Activated effector memory CD4-positive, alpha-beta T cell treated with anti-CD3 and anti-CD28 coated beads, Interleukin-2, amount 50 U/mL, for 16 hours (primary cell): ENCODE results near the gene TTC32.
"Not testable (repeated sequence)": the region's sequence is repeated elsewhere in the genome, so short reads cannot be mapped to it uniquely, and the experiment has no call there.

Experiments used
- DNase-seq: peaks from one replicate; pipeline ENCODE4 v3.0.0-alpha.2; 2020

TTC32 gene

DNA sequence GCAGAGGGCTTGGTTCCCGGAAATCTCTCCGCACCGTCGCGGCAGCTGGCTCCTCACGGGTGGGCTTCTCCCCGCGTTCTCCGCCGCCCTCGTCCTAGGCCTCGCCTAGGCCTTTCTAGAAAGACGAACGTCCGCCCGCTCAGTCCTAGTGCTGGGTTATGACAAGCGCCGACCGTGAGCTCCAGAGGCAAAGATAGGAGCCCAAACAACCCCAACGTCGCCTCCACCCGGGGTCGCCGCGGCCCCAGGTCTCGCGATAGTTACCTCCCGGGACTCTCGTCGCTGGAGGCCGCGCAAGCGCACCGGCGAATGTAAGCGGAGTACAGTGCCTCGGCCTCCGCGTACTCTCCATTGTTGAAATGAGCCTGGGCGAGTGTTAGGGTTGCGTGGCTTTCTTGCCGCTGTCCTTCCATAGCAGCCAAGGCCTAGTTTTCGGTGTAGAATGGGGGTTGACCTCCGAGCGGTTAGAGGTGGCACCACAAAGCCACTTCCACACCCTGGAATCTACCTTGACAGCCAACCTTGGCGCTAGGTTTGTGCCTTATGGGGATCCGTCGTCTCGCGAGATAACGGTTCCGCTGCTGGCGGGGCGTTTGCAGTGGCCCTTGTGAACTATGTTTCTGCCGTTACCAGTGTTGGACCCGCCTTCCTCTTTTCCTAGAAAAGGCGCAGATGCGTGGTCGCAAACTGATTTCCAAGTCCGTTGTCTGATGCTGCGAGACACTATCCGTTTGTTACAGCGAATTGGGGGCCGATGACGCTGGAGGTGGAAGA lies at the start of gene TTC32:
Gene TTC32, minus strand, starts transcription at position 542 of the 774 bp plus-strand sequence. Its CDS starts 129 bp downstream, at position 413.
- peak; percentile 97 for DNase-seq

DNA sequence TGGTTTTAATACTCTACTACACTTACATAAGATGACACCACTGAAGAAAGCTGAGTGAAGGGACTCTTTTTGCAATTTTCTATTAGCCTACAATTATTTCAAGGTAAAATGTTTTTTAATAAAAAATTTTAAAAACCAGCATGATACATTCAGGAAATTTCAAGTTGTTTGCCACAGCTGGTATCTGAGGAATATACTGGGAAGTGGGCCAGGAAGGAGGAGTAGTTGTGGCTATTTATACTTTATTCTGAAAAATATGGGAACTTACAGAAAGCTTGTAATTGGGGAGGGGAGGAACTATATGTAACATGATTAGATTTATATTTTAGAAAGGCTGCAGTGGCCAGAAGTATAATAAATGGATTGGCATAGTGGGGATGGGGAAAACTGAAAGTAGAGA lies 47.3 kb upstream of the TTC32 start:
- DNase-seq = no peak

DNA sequence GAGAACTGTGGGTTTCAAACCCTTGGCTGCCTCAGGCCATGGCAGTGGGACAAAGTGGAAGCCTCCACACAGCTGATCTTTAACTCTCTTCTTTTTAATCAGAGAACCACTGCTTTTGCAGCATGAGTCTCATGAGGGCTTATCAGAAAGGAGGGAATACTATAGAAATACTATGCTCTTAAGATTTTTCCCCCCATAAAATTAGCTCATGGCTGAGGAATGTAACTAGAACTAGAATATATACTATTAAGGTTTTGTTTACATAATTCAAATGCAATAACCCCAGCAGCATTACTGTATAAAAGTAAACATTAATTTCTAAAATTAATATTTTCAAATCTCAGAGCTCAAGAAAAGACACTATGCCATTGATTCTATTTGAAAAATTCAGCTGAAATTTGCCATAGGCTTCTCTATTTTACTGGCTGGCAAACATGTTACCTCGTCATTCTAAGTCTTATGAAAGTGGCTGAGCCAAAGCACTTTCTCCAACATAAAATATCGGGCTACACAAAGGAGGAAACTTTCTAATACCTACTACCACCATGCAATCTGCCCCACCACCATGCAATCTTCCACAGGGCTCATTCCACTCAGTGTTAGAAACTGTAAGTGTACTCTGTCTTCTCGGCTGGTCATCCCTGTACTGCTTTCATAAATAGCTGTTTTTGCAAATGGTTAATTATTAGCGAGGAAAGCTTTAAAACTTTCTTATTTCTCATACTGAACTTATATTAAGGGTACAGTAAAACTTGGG lies 45.6 kb upstream of the TTC32 start:
- no peak for DNase-seq

DNA sequence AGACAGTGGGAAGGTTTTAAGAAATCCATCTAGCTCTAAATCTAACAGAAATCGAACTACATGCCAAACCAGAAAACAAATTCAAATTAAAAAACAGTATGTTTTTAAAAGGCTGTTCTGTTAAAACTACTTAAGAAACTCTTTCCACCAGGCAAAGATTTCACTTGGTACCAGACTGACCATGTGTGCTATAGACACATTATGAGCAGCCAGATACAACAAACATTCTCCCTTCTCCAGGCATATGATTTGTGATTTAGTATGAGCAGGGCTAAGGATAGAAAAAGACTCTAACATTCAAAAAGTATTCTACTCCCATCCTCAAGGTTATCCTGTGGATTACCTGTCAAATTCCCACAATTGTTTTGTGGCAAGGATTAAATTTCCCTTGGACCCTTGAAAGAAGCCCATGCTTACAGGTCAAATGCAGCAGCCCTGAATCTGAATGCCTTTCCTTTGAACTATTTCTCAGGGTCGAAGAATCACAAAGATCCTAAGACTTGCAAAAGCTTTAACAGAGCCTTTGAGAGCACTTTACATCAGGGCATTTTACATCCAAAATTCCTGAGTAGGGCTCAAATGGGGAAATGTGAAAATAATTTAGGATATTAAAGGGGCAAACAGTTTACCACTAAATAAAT lies 42.5 kb upstream of the TTC32 start:
- no peak for DNase-seq

DNA sequence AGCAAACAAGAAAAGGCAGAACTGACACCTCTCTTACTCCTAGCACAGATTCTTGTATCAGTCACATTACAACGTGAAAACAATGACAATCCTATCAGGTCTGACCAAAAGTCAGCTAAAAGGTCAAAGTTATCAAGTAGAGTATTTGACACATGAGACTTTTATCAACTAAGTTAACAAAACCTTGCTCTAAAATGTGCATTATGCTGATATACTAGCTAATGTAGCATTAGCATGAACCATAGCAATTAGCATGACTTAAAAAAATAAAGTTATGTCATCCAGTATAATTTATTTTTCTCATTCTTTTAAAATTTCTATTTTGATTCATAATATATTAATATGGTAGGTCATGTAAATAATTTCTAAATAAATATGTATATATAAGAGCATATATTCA lies 41.4 kb upstream of the TTC32 start:
- DNase-seq = no peak

DNA sequence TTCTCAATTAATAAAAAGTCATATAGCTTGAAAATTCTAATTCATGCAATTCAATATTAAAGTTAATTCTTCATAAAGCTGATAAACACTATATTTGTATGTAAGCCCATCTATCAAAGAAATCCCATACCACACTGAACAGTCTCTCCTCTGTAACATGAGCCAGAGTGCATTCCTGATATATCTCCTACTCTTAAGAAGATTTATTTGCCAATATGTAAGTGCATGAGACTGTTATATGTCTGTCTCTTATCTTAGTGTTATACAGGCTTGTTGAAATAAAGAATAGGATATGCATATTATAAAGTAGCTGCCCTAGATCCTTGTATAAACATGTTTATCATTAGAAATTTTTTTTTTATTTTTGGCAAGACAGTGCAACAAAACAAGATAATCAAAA lies 40.4 kb upstream of the TTC32 start:
- no peak for DNase-seq

DNA sequence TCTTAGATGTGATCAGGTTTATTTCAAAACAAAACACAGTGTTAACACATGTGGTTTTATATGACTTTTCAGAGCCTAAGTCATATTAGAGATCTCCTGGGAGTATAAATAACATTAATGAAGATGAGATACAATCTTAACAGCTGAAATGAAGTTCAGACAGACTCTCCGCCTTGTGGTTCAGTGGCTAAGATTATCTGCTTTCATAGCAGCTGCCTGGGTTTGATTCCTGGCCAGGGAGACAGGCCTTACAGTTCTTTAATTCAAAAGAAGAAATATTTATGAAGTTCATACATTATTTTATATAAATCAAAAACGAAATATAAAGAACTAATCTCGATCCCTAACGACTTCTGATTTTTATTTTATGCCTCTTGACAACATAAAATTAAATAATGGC lies 35.2 kb upstream of the TTC32 start:
- no peak for DNase-seq

DNA sequence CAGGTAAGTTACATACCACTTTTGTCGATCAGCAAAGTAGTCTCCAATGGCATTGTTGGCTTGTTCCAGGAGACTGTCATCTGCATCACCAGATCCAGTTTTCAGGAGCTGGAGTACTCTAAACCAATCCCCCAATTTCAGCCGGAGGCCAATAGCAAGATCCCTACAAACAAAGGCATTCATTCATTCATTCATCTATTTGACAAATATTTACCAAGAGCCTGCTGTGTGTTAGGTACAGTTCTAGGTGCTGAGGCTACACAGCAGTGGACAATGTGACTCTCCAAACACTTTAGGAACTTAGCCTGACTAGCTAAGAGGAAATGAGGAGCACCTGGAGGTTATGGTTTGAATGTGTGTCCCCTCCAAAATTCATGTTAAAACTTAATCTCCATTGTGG lies 34.4 kb upstream of the TTC32 start:
- no peak for DNase-seq

DNA sequence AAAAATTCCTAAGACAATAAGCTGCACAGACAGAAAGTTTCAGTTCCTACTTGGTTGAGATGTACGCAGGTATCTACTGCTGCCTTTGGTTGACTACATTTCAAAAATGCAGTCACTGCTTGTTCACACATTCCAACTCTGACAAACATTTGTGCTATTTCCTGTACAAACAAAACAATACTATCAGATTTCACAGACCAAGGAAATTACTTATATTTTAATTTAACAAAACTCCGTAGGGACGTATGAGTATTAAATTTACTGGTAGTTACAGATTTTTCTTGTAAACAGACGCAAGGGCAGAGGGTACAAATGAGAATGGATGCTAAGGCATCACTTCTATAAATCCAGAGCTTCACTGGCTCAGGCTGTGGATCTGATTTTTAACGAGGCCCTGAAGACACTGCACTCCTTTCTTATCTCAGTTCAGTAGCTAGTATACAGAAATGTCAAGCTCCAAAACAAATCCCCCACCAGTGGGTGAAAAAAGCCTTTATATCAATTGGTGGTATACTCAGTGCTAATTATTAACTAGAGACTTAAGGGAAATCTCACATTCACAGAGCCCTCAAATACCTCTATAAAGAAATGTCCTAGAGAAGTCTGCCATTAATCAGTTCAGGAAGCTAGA lies 31.7 kb upstream of the TTC32 start:
- no peak for DNase-seq

DNA sequence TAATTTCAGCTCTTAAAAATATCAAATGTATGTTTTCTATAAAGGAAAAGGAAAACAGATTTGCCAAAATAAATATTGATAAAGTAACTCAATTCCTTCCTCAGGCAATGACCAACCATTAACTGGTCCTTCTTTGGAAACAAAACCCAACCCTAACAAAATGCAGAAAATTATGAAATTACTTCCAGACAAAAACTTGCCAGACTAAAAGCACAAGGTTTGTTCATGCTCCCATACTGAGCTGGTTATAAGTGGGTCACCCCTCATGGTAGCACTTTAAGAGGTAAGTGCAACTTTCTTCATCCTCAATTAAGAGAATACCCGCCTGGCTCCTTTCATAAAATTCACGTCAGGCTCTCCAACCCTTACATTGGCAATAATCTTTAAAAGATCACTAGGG lies 31.1 kb upstream of the TTC32 start:
- no peak for DNase-seq

DNA sequence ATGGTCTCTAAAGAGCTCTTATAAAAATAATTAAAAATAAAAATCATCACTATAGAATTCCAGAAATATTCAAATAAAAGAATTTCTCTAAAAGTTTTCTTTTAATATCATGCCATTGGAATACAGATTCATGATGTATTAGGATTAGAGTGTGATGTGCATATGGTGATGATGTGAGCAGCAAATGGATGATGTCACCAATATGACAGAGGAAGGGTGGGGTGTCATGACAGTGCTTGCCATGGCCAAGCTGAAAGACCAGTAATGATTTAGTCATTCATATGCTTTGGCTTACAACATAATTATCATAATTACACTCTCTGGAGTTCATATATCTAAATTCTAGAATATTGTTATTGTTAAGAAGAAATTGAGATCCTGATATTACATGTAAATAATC lies 27.4 kb upstream of the TTC32 start:
- DNase-seq = no peak

DNA sequence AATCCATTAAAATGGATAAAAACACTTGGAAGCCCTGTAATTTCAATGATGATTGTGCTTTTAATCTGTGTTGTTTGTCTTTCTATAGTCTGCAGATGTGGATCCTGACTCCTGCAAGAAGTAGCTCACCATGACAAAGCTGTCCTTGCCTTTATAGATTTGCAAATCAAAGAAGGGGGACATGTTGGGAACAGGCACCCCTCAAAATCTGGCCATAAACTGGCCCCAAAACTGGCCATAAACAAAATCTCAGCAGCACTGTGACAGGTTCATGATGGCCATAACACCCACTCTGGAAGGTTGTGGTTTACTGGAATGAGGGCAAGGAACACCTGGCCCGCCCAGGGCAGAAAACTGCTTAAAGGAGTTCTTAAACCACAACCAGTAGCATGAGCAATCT lies 26.0 kb upstream of the TTC32 start:
- not testable (repeated sequence) for DNase-seq

DNA sequence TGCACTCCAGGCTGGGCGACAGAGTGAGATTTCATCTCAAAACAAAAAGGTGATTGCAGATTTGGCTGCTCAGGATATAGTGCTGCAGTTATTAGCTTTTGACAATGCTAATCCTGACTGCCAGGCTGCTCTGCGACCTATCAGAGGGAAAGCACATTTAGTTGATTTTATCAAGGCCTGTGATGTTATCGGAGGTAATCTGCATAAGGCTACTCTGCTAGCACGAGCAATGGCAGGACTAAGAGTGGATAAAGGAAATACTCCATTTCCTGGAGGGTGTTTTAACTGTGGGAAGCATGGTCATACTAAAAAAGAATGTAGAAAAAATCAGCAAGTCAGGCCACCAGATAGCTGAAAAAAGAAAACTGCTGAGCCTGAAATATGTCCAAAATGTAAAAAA lies 22.7 kb upstream of the TTC32 start:
- DNase-seq = not testable (repeated sequence)

DNA sequence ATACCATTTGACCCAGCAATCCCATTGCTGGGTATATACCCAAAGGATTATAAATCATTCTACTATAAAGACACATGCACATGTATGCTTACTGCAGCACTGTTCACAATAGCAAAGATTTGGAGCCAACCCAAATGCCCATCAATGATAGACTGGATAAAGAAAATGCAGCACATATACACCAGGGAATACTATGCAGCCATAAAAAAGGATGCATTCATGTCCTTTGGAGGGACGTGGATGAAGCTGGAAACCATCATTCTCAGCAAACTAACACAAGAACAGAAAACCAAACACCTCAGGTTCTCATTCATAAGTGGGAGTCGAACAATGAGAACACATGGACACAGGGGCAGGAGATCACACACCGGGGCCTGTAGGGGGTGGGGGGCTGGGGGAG lies 20.4 kb upstream of the TTC32 start:
- not testable (repeated sequence) for DNase-seq

DNA sequence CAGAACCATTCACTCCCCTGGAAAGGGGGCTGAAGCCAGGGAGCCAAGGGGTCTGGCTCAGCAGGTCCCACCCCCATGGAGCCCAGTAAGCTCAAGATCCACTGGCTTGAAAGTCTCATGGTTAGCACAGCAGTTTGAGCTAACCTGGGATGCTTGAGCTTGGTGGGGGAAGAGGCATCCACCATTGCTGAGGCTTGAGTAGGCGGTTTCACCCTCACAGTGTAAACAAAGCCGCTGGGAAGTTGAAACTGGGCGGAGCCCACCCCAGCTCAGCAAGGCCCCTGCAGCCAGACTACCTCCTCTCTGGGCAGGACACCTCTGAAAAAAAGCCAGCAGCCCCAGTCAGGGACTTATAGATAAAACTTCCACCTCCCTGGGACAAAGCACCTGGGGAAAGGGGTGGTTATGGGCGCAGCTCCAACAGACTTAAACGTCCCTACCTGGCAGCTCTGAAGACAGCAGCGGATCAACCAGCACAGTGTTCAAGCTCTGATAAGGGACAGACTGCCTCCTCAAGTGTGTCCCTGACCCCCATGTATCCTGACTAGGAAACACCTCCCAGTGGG lies 14.7 kb upstream of the TTC32 start:
- no peak for DNase-seq

DNA sequence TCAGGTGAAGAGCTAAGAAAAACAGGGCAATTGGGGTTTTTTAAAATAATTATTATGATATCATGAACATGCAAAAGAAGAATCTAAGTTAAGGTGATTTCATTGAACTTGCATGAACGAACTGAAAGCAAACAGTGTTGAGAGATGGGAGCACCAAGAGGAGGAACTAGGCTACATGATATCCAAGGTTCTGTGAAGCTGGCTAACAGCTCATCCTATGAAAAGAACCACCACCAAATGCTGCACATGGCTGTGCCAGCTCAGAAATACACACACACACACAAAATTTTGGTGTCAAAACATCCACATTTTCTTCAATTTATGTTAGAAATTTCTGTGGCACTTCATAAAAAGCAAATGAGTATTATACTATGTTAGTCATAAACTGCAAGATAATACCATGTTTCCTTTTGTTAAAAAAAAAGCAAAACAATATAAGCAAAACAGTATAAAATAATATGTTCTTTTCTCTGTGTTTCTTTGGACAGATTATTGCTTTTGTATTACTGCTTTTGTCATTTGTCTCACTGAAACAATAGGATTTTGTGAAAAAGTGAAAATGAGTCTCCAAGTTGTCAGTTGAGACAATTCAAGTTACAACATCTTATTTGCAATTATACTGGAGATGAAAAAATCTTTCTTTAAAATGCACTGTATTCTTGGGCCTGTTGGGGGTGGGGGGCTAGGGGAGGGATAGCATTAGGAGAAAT lies 12.6 kb upstream of the TTC32 start:
- DNase-seq = no peak

DNA sequence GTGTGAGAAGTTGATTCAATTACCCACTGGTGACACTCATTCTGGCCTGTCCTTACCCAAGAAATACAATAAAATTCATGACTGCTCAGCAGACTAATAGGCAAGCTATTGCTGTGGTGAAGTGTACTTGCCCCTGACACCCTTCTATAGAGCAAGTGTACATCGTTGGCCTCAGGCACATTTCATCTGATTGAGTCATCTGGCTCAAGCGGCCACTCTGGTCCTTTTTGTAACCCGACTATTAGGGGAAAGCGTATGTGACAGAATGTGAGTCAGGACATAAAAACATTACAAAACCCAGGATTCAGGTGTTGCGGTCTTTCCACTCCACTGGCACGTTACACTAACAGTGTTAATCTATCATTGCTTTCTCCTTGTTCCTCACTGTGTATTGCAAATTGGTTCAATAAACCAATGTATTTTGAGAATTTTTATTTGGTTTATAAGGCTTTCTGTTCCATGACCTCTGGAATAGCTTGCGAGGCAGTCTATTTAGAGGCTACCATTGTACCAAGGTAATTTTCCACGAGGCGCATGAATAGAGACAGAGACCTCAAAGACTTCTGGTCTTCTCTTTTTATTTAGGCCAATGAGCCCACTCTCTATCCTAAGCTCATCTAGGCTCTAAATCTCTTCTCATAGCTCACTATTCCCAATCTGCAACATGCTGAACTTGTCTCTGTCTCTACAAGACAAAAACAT lies 10.2 kb upstream of the TTC32 start:
- no peak for DNase-seq

DNA sequence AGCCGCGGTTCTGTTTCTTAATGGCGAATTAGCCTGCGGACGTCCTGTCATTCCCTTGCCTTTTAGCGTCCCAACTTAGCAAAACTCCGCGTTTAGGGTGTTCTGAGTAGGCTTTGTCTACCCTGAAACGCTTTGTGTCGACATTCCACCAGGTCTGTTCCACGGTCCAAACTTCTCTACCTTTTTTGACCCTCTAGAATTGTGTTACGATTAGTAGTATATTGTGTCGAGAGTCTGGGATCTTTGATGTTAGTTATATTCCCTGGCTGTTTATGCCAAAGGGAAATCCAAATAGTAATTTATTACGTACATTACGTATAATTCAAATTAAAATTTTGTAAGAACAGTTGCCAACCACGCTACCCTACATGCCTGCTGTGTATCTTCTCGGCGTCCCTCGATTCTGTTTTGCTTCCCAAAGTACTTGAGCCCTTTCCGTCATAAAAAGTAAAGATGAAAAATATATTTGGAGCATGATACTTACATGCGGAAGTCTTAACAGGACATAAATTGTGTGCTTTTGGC lies 495 bp upstream of the TTC32 start:
- no peak for DNase-seq

DNA sequence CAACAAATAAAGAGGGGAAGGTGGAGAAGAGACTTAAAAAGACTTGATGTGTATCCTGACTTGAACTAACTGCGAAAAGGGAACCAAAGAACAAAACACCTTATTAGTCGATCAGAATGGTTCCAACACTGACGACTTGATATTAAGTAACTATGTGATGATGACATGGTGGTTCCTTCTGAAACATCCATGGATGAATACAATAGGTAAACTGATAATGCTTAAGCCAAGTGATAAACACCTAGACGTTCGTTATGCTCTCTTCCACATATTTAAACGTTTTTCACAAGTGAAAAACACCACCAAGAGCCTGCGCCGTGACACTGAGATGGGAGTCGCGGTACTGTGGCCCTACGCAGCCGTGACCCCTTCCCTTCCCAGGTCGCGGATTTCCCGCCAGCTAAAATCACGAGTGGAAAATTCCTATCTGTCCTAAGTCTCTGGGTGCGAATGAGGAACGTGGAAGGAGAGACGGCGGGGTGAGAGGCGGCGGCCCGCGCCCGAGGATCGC lies 797 bp downstream of the TTC32 start:
- no peak for DNase-seq

DNA sequence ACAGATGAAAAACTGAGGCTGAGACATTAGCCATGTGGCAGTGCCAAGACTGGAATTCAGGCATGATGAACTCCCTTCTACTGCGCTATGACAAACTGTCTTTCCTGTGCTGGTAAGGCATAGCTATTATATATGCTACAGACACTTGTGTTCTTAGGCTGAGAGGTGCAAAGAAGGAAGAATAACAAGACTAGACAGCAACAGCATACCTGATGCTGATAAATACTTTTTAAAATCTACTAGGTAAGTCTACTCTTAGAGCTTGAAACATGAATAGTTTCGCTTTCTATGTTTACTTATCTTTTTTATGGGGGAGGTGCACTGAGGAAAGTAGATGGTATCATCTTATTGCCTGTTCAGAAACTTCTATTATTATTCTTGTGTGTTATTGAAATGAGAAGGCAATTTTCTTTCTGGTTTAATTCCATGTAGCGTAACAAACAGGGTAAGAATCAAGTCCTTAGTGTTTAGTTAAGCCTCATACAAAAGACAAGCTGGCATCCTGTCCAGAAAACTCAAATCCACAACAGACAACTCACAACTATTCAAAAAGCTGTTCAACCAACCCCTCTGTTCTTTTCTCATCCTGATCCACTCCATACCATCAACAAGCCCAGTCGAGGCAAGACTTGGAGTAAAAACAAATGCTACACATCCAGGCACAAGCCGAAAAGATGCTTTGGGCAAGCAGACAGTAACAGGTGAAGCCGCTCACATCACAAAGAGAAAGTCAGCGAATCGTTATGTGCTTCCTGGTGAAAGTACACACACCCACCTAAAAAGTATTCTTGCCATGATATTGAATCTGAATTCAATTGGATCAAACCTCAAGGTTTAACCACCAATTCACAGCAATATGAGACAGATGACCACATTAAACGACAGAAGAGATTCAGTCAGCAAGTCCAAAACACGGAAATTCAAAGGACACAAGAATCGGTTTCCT lies 1.5 kb downstream of the TTC32 start:
- DNase-seq = peak; percentile 70
